GM12878 (cell line): ENCODE measurements around the gene TMEM72. TPM values are rescaled to one million over a fixed set of nuclear protein-coding genes. Genes with fewer than 3 reads are reported as not detected.

Source experiments
- ATAC-seq: fragments of 200-7000 bp; cut with Tn5 transposase; 3 replicates; pipeline ENCODE4 v1.9.1; 2020; ENCODE audit warnings: mild to moderate bottlenecking, moderate library complexity
- BruUV-seq: library from RNA; stranded (reverse); fragments of 400-500 nt; replicated peaks from 2 replicates; lab custom pipeline; 2021; lab: Mats Ljungman, UMichigan
- CTCF ChIA-PET: fragments of 300-600 bp; sonication (Branson Sonifier 250); formaldehyde crosslinking; extraction: SDS; loops from one replicate; lab custom pipeline; 2021; ENCODE audit warnings: inconsistent platforms; lab: Yijun Ruan, JAX
- POLR2A ChIA-PET: fragments of 350-600 bp; formaldehyde crosslinking; extraction: SDS; loops from one replicate; lab custom pipeline; 2021; ENCODE audit warnings: inconsistent platforms; lab: Charles Lee
- RAD21 ChIA-PET: fragments of 300-600 bp; sonication (Branson Sonifier 250); formaldehyde crosslinking; loops from one replicate; lab custom pipeline; 2023; ENCODE audit warnings: antibody characterized with exemption; ENCODE audit not compliant: unreplicated experiment; lab: Charles Lee
- SMC1A ChIA-PET: fragments of 300-600 bp; sonication (Branson Sonifier 250); formaldehyde crosslinking; loops from one replicate; lab custom pipeline; 2023; ENCODE audit not compliant: unreplicated experiment, uncharacterized antibody; lab: Charles Lee
- DNase-seq: peaks from one replicate; pipeline ENCODE4 v3.0.0-alpha.2; 2011; ENCODE audit warnings: low read depth, low spot score
- FAIRE-seq: peaks from 3 replicates; lab custom pipeline; 2011; peaks lifted over from hg19 to GRCh38; lab: Jason Lieb, UNC
- H2AFZ ChIP-seq: 2 replicates; pipeline ENCODE4 v1.6.0; 2011; ENCODE audit warnings: low read depth, low read length, control low read depth; ENCODE audit not compliant: control insufficient read depth
- H3K27ac ChIP-seq: 2 replicates; pipeline ENCODE4 v1.5.1; 2011; ENCODE audit warnings: control low read depth; ENCODE audit not compliant: control insufficient read depth, insufficient read depth
- H3K27me3 ChIP-seq, 2 experiments: replicated peaks in 1 of 2; 2 replicates each; pipeline versions ENCODE4 v1.6.0 to v1.6.1; 2011; ENCODE audit warnings: low read length in 1 of 2; ENCODE audit not compliant: control insufficient read depth in 2 of 2, insufficient read depth in 2 of 2
- H3K36me3 ChIP-seq, 2 experiments: 2 replicates each; pipeline ENCODE4 v1.5.1; 2011; ENCODE audit warnings: low read length in 1 of 2; ENCODE audit not compliant: control insufficient read depth in 2 of 2, insufficient read depth in 2 of 2
- H3K4me1 ChIP-seq: 2 replicates; pipeline ENCODE4 v1.6.1; 2011; ENCODE audit warnings: mild to moderate bottlenecking, low read length, moderate library complexity, mixed read lengths; ENCODE audit not compliant: control insufficient read depth, insufficient read depth
- H3K4me2 ChIP-seq: 2 replicates; pipeline ENCODE4 v1.6.0; 2011; ENCODE audit warnings: control low read depth; ENCODE audit not compliant: control insufficient read depth, insufficient read depth
- H3K4me3 ChIP-seq: fragments of 200-600 bp; sonication (generic); 2 replicates; pipeline ENCODE4 v1.5.1; 2016
- H3K79me2 ChIP-seq: 2 replicates; pipeline ENCODE4 v1.6.0; 2011; ENCODE audit warnings: low read length; ENCODE audit not compliant: control insufficient read depth, insufficient read depth
- H3K9ac ChIP-seq: 2 replicates; pipeline ENCODE4 v1.8.0; 2011; ENCODE audit warnings: low read length, control low read depth, mixed read lengths; ENCODE audit not compliant: control insufficient read depth, insufficient read depth
- H3K9me3 ChIP-seq: replicated peaks from 3 replicates; pipeline ENCODE4 v1.5.1; 2011; ENCODE audit warnings: mild to moderate bottlenecking, low read length; ENCODE audit not compliant: control insufficient read depth, insufficient read depth
- H4K20me1 ChIP-seq: 2 replicates; pipeline ENCODE4 v1.6.0; 2011; ENCODE audit not compliant: control insufficient read depth, insufficient read depth
- ATF2 ChIP-seq: IDR thresholded peaks from 2 replicates; pipeline ENCODE4 v1.6.1; 2012; ENCODE audit warnings: low read length, inconsistent platforms
- ATF3 ChIP-seq: IDR thresholded peaks from 2 replicates; pipeline ENCODE4 v1.6.1; 2011; ENCODE audit warnings: low read depth, mild to moderate bottlenecking, low read length, moderate library complexity, borderline replicate concordance; ENCODE audit errors: extremely low read depth
- BCL11A ChIP-seq: IDR thresholded peaks from 2 replicates; pipeline ENCODE4 v1.6.1; 2011; ENCODE audit warnings: low read depth, low read length
- EP300 ChIP-seq, 2 experiments: fragments of 150-350 bp in 1 of 2; IDR thresholded peaks; 2 replicates each; pipeline ENCODE4 v1.6.1; 2011 to 2012; ENCODE audit warnings: low read depth in 2 of 2, low read length in 2 of 2, borderline replicate concordance in 1 of 2, improper control_type of control experiment in 1 of 2, inconsistent platforms in 1 of 2; ENCODE audit not compliant: control insufficient read depth in 1 of 2
- HDGF ChIP-seq: fragments of 450-650 bp; IDR thresholded peaks from 2 replicates; pipeline ENCODE4 v1.6.1; 2016; ENCODE audit warnings: antibody characterized with exemption
- IKZF2 ChIP-seq, 2 experiments: fragments of 450-650 bp; IDR thresholded peaks; 2 replicates each; pipeline ENCODE4 v1.6.1; 2017; ENCODE audit warnings: mild to moderate bottlenecking in 2 of 2, moderate library complexity in 2 of 2
- IRF4 ChIP-seq: IDR thresholded peaks from 2 replicates; pipeline ENCODE4 v1.6.1; 2011; ENCODE audit warnings: low read depth, low read length
- MTA3 ChIP-seq: IDR thresholded peaks from 2 replicates; pipeline ENCODE4 v1.6.1; 2012; ENCODE audit warnings: low read length, inconsistent platforms, borderline replicate concordance
- NFXL1 ChIP-seq: fragments of 450-650 bp; IDR thresholded peaks from 2 replicates; pipeline ENCODE4 v1.6.1; 2017; ENCODE audit warnings: antibody characterized with exemption, mild to moderate bottlenecking, borderline replicate concordance
- RAD21 ChIP-seq: IDR thresholded peaks from 2 replicates; pipeline ENCODE4 v1.6.1; 2011; ENCODE audit warnings: mild to moderate bottlenecking, low read depth, low read length, moderate library complexity; ENCODE audit not compliant: insufficient read depth
- RAD51 ChIP-seq: fragments of 450-650 bp; IDR thresholded peaks from 2 replicates; pipeline ENCODE4 v1.6.1; 2016; ENCODE audit warnings: moderate library complexity, mild to moderate bottlenecking, inconsistent platforms
- RCOR1 ChIP-seq: conservative IDR thresholded peaks from 2 replicates; pipeline ENCODE4 v1.6.1; 2012; ENCODE audit warnings: low read depth, low read length, improper control_type of control experiment
- RELB ChIP-seq: fragments of 450-650 bp; IDR thresholded peaks from 2 replicates; pipeline ENCODE4 v1.6.1; 2017; ENCODE audit warnings: low read depth, mild to moderate bottlenecking, moderate library complexity
- REST ChIP-seq: IDR thresholded peaks from 2 replicates; pipeline ENCODE4 v1.6.1; 2012; ENCODE audit warnings: mild to moderate bottlenecking, low read depth, low read length
- TBL1XR1 ChIP-seq: IDR thresholded peaks from 2 replicates; pipeline ENCODE4 v1.6.1; 2012; ENCODE audit warnings: low read depth, low read length, improper control_type of control experiment
- ZNF207 ChIP-seq: fragments of 450-650 bp; IDR thresholded peaks from 2 replicates; pipeline ENCODE4 v1.6.1; 2014; ENCODE audit warnings: antibody characterized with exemption, mild to moderate bottlenecking, borderline replicate concordance
- ZNF217 ChIP-seq: fragments of 450-650 bp; IDR thresholded peaks from 2 replicates; pipeline ENCODE4 v1.6.1; 2017; ENCODE audit warnings: antibody characterized with exemption, mild to moderate bottlenecking
- ZNF274 ChIP-seq: IDR thresholded peaks from one replicate; pipeline ENCODE4 v1.8.0; 2011; ENCODE audit not compliant: insufficient read length, insufficient read depth
- ZNF384 ChIP-seq: IDR thresholded peaks from 2 replicates; pipeline ENCODE4 v1.6.1; 2012; ENCODE audit warnings: low read depth, mild to moderate bottlenecking, low read length, improper control_type of control experiment, borderline replicate concordance
- WGBS: methylation state at CpG from one replicate; pipeline ENCODE4 v1.1.6; 2016; ENCODE audit warnings: low lambda C conversion rate; ENCODE audit not compliant: insufficient replicate concordance, insufficient coverage; ENCODE audit errors: missing lambda C conversion rate; 5-methylcytosine and 5-hydroxymethylcytosine counted together
- in situ Hi-C: fragments of 300-500 bp; cut with MboI; formaldehyde crosslinking; loops from 9 replicates; pipeline ENCODE4 v1.14.3; 2018; ENCODE audit warnings: mixed read lengths
- intact Hi-C: fragments of 100-400 bp; cut with micrococcal nuclease; formaldehyde crosslinking; loops from one replicate; pipeline ENCODE4 v1.14.2; 2022; ENCODE audit not compliant: unreplicated experiment
- polyA plus RNA-seq, 11 experiments: library from polyadenylated mRNA; depleted of rRNA in 4 of 11; unstranded in 6 of 11; stranded (reverse) in 5 of 11; fragments of >200 nt; fragmentation: Nextera tagmentation in 4 of 11; fragmentation: Illumina TruSeq in 1 of 11; extraction: Ambion mirVana in 4 of 11; extraction: Trizol in 1 of 11; gene quantifications; 1 replicate in 1 of 11; 2 replicates in 10 of 11; pipeline versions ENCODE4 v1.2.1 to v1.2.3, GENCODE V29; 2011 to 2016; ENCODE audit warnings: inconsistent platforms in 2 of 11, missing spikeins in 2 of 11, low read depth in 1 of 11
- total RNA-seq, 4 experiments: library from RNA; depleted of rRNA in 3 of 4; stranded (reverse); fragments of >200 nt in 3 of 4; fragmentation: Illumina TruSeq in 1 of 4; extraction: Trizol in 1 of 4; gene quantifications; 2 replicates each; pipeline versions ENCODE4 v1.2.1 to v1.2.3, GENCODE V29; 2013 to 2021

The TMEM72 gene
- total and polyA plus RNA-seq, 10 of the 15 experiments (the other 5 are each of a cell fraction or from before 2014, with no cell fraction given): 0.12 TPM; not detected in 9

- Histone ChIP-seq H3K79me2 (no peaks in the 10 kb centered on the region), H3K27me3 (peaks cover 0 to 5% of the 10 kb centered on the region in 2 experiments; a peak in 1 of 4 replicates), H3K9ac (no peak overlapping the region), H3K27ac (no peak overlapping the region), H3K4me3 (no peak overlapping the region), H3K4me2 (no peak overlapping the region), H3K9me3 (no peaks in the 10 kb centered on the region), H4K20me1 (no peaks in the 10 kb centered on the region), H3K4me1 (no peaks in the 10 kb centered on the region), H2AFZ (no peak overlapping the region), H3K36me3 (no peaks in the 10 kb centered on the region)
- ChIA-PET CTCF (no interaction called here), SMC1A (interaction anchor here (1.8 kb wide), 1 partner anchor 12 kb away, joined by 4 read pairs; no protein-coding TSS in a partner anchor), POLR2A (interaction anchor here (1.8 to 2.2 kb wide), 2 partner anchors 9 to 11 kb away, joined by 6 to 8 read pairs; no protein-coding TSS in a partner anchor), RAD21 (no interaction called here)
- BruUV-seq: no TSS peak
- DNase-seq: no peak
- WGBS: 25% methylated on average over 5 of the region's 7 CpGs
- TF ChIP-seq RELB (no peak), IKZF2 (IDR thresholded peaks at IDR 0.05) (no peak), ZNF274 (no peak), ATF2 (no peak), MTA3 (no peak), REST (no peak), HDGF (no peak), TBL1XR1 (no peak), RCOR1 (no peak), ZNF207 (no peak), ATF3 (no peak), RAD51 (no peak), NFXL1 (no peak), RAD21 (no peak), BCL11A (no peak), ZNF217 (no peak), ZNF384 (no peak), EP300 (IDR thresholded peaks at IDR 0.05; ENCODE audit: borderline replicate concordance in 1 of 2, control insufficient read depth in 1 of 2, low read depth in 2 of 2, low read length in 2 of 2) (no peak), IRF4 (no peak)
- in situ Hi-C loops: no loop called here
- ATAC-seq: no peak
- intact Hi-C loops: no loop called here
- no peak for FAIRE-seq
Observed at GRCh38 chr10:44907556-44907955, 3.6 kb upstream of the TMEM72 start.
